Parathyroid adenoma (tissue), 2 donors: ENCODE data around the gene ANXA10.
"Not testable (repeated sequence)": the region's sequence is repeated elsewhere in the genome, so short reads cannot be mapped to it uniquely, and the experiment has no call there.

Experiments used
- H2AFZ ChIP-seq: fragments of 300-600 bp; sonication (generic); one replicate; pipeline ENCODE4 v1.7.0; 2017; ENCODE audit warnings: antibody characterized with exemption, mild to moderate bottlenecking
- H3K27ac ChIP-seq: fragments of 300-600 bp; sonication (generic); one replicate; pipeline ENCODE4 v1.7.0; 2017
- H3K27me3 ChIP-seq: fragments of 300-600 bp; sonication (generic); one replicate; pipeline ENCODE4 v1.7.0; 2017; ENCODE audit warnings: low read length; ENCODE audit not compliant: control insufficient read depth, insufficient read depth
- H3K36me3 ChIP-seq: fragments of 300-600 bp; sonication (generic); one replicate; pipeline ENCODE4 v1.7.0; 2017; ENCODE audit warnings: low read length; ENCODE audit not compliant: control insufficient read depth, insufficient read depth
- H3K4me1 ChIP-seq: fragments of 300-600 bp; sonication (generic); one replicate; pipeline ENCODE4 v1.7.0; 2017; ENCODE audit warnings: control low read depth
- H3K4me2 ChIP-seq: fragments of 300-600 bp; sonication (generic); one replicate; pipeline ENCODE4 v1.7.0; 2017; ENCODE audit warnings: low read length
- H3K4me3 ChIP-seq: fragments of 300-600 bp; sonication (generic); one replicate; pipeline ENCODE4 v1.7.0; 2017; ENCODE audit warnings: low read depth, low read length
- H3K79me2 ChIP-seq: fragments of 300-600 bp; sonication (generic); one replicate; pipeline ENCODE4 v1.7.0; 2017; ENCODE audit warnings: control low read depth
- H3K9ac ChIP-seq: fragments of 300-600 bp; sonication (generic); one replicate; pipeline ENCODE4 v1.7.0; 2017; ENCODE audit warnings: mild to moderate bottlenecking
- H3K9me3 ChIP-seq: fragments of 300-600 bp; sonication (generic); one replicate; pipeline ENCODE4 v1.7.0; 2017; ENCODE audit warnings: low read length; ENCODE audit not compliant: control insufficient read depth
- CTCF ChIP-seq: fragments of 300-600 bp; sonication (generic); IDR thresholded peaks from one replicate; pipeline ENCODE4 v1.7.0; 2017; ENCODE audit warnings: antibody characterized with exemption, mild to moderate bottlenecking
- donor health status: primary hyperparathyroidism.

Gene ANXA10

DNA sequence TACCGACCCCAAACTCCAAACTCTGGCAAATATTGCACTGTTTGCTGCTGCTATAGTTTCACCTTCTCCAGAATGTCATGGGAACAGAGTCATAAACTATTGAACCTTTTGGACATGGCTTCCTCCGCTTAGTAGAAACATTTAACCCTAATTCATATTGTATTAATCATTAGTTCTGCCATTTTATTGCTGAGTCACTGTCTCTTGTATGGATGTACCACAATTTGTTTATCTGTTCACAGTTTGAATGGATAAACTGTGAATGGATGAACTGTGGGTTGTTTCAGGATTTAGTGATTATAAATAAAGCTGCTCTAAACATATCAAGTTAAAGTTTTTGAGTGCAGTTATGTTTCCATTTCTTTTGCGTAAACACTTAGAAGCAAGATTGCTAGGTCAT is 10.1 kb downstream of the ANXA10 start:
- no peaks in the 10 kb centered on the region for H3K9me3 ChIP-seq
- H3K4me1 ChIP-seq: no peaks in the 10 kb centered on the region
- no peaks in the 10 kb centered on the region for H3K36me3 ChIP-seq
- H2AFZ ChIP-seq: no peak overlapping the region
- no peaks in the 10 kb centered on the region for H3K79me2 ChIP-seq
- no peak overlapping the region for H3K4me2 ChIP-seq
- H3K4me3 ChIP-seq: no peak overlapping the region
- no peak for TF ChIP-seq CTCF
- no peak overlapping the region for H3K9ac ChIP-seq
- no peak overlapping the region for H3K27ac ChIP-seq
- H3K27me3 ChIP-seq: no peaks in the 10 kb centered on the region

DNA sequence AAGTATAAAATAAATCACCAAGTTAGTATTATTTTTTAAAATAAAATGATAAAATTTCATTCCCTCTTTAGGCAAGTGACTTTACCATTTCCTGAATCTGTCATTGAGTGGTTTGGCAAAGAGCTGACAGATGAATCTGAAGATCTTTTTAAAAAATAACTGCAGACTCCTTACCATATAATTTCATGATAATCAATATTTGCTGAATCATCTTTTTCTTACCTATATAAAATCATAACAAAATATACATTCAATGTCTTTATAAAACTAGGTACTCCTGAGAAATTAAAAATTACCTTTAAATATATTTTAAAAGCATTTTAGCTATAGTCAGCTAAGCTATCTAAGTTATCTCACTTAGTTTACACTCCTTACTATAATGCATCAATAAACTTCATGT is 17.2 kb downstream of the ANXA10 start:
- Histone ChIP-seq H3K9me3 (no peaks in the 10 kb centered on the region), H3K4me3 (no peak overlapping the region), H2AFZ (no peak overlapping the region), H3K4me2 (no peak overlapping the region), H3K9ac (no peak overlapping the region), H3K79me2 (no peaks in the 10 kb centered on the region), H3K36me3 (no peaks in the 10 kb centered on the region), H3K4me1 (no peaks in the 10 kb centered on the region), H3K27me3 (no peaks in the 10 kb centered on the region), H3K27ac (no peak overlapping the region)
- TF ChIP-seq CTCF: no peak

DNA sequence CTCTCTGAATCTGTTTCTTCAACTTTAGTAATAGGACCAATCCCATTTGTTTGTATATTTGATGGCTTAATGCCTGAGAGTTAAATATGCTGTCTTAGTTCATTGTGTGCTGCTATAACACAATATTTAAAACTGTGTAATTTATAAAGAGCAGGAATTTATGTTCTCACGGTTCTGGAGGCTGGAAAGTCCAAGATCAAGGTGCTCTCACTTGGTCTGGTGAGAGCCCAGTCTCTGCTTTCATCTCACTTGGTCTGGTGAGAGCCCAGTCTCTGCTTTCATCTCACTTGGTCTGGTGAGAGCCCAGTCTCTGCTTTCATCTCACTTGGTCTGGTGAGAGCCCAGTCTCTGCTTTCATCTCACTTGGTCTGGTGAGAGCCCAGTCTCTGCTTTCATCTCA is 20.7 kb downstream of the ANXA10 start:
- not testable (repeated sequence) for H3K9ac ChIP-seq, H3K9me3 ChIP-seq, H3K27ac ChIP-seq, H3K4me3 ChIP-seq, H3K79me2 ChIP-seq, H3K4me2 ChIP-seq, H3K36me3 ChIP-seq, H3K27me3 ChIP-seq, H3K4me1 ChIP-seq, H2AFZ ChIP-seq

- Histone ChIP-seq H3K4me3 (no peak overlapping the region), H3K79me2 (no peaks in the 10 kb centered on the region), H3K27ac (no peak overlapping the region), H3K4me1 (no peaks in the 10 kb centered on the region), H3K36me3 (no peaks in the 10 kb centered on the region), H3K27me3 (no peaks in the 10 kb centered on the region), H3K9me3 (no peaks in the 10 kb centered on the region), H3K9ac (no peak overlapping the region), H2AFZ (no peak overlapping the region), H3K4me2 (no peak overlapping the region)
- no peak for TF ChIP-seq CTCF
Observed at GRCh38 chr4:168118116-168118655, 25.8 kb downstream of the ANXA10 start.

DNA sequence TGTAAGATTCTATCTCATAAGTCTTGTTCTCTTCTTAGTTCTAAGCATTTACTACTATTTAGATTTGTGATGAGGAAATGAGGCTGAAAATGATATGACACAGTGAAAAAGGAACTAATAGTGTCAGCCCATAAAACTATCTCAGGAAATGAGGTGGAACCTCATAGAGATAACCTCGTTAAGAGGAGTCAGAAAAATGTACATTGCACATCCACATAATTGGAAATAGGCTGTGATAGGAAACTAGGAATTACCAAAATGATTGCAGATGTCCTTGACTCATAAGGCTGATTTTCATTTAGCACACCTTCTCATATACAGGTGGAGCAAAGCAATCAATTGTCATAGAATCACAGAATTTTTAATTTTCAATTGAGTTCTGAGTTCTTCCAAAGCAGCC is 26.8 kb downstream of the ANXA10 start:
- Histone ChIP-seq H2AFZ (no peak overlapping the region), H3K4me1 (no peaks in the 10 kb centered on the region), H3K27me3 (no peaks in the 10 kb centered on the region), H3K4me3 (no peak overlapping the region), H3K27ac (no peak overlapping the region), H3K4me2 (no peak overlapping the region), H3K36me3 (no peaks in the 10 kb centered on the region), H3K9me3 (no peaks in the 10 kb centered on the region), H3K9ac (no peak overlapping the region), H3K79me2 (no peaks in the 10 kb centered on the region)
- no peak for TF ChIP-seq CTCF
